Suprapubic skin (tissue), 3 donors: ENCODE measurements around the gene PTMA.

Experiments
- EP300 ChIP-seq: sonication (generic); formaldehyde crosslinking; IDR thresholded peaks from one replicate; pipeline ENCODE4 v1.6.1; 2017; ENCODE audit warnings: antibody characterized with exemption
- POLR2A ChIP-seq, 2 donors: fragments of 450-650 bp; IDR thresholded peaks; one replicate each; pipeline ENCODE4 v1.6.1; 2017; ENCODE audit warnings: antibody characterized with exemption in 2 of 2, mild to moderate bottlenecking in 2 of 2, moderate library complexity in 2 of 2
- TF ChIP-seq, protein P1 (sequence below), 2 donors: fragments of 200-600 bp in 1 of 2; fragments of 450-650 bp in 1 of 2; sonication (generic) in 1 of 2; IDR thresholded peaks; one replicate each; pipeline ENCODE4 v1.5.1; 2016 to 2019; ENCODE audit warnings: antibody characterized with exemption in 2 of 2, mild to moderate bottlenecking in 1 of 2, moderate library complexity in 1 of 2

DNA sequence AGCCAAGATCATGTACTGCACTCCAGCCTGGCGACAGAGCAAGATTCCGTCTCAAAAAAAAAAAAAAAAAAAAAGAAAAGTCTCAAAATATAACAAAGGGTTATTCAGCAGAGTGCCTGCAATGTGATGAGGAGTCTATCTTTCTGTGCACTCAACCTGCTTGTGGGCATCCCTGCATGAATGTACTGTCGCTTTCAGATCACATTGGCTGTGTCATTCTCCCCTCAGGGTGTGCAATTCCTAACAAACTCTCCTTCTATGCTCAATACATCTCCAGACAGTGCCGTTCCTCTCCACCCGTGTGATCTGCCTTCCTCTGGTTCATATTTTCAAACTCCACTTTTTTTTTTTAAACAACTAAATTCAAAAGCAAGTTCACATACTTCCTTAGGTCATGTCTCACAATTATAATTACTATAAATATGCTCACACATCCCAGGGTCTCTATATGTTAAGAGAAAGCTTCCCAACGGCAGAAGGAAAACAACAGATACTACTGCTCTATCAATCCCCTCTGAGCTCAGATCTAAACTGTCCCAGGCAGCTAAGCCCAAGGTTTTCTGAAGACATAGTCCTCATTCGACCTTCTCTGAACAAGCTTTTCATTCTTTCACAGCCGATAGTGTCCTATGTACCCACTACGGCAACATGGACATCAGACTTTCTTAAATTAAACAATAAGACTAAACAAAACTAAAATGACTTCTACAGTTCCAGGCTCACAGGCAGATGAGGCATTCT is 35.2 kb downstream of the PTMA start:
- TF ChIP-seq POLR2A (IDR thresholded peaks at IDR 0.05): no peak
- TF ChIP-seq, protein P1, sequence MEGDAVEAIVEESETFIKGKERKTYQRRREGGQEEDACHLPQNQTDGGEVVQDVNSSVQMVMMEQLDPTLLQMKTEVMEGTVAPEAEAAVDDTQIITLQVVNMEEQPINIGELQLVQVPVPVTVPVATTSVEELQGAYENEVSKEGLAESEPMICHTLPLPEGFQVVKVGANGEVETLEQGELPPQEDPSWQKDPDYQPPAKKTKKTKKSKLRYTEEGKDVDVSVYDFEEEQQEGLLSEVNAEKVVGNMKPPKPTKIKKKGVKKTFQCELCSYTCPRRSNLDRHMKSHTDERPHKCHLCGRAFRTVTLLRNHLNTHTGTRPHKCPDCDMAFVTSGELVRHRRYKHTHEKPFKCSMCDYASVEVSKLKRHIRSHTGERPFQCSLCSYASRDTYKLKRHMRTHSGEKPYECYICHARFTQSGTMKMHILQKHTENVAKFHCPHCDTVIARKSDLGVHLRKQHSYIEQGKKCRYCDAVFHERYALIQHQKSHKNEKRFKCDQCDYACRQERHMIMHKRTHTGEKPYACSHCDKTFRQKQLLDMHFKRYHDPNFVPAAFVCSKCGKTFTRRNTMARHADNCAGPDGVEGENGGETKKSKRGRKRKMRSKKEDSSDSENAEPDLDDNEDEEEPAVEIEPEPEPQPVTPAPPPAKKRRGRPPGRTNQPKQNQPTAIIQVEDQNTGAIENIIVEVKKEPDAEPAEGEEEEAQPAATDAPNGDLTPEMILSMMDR (IDR thresholded peaks at IDR 0.05): no peak
- no peak for TF ChIP-seq EP300
